Spleen (tissue), 11 donors: ENCODE data around the gene MYO1D. TPM values are rescaled to one million over a fixed set of nuclear protein-coding genes. Genes with fewer than 3 reads are reported as not detected.

Experiments used
- DNase-seq: peaks from one replicate; pipeline ENCODE4 v3.0.0-alpha.2; 2020
- H3K27ac ChIP-seq, 8 donors: fragments of 200-600 bp; sonication (generic) in 7 of 8; 1 replicate in 4 of 8; 2 replicates in 4 of 8; pipeline versions ENCODE4 v1.5.0 to v1.8.0; 2016 to 2021; ENCODE audit warnings: inconsistent platforms in 4 of 8, mild to moderate bottlenecking in 4 of 8, moderate library complexity in 1 of 8
- H3K27me3 ChIP-seq, 7 donors: fragments of 200-600 bp; sonication (generic) in 6 of 7; replicated peaks in 1 of 7; 1 replicate in 4 of 7; 2 replicates in 3 of 7; pipeline versions ENCODE4 v1.5.0 to v1.8.0; 2016 to 2021; ENCODE audit warnings: inconsistent platforms in 3 of 7, mild to moderate bottlenecking in 1 of 7
- H3K36me3 ChIP-seq, 6 donors: fragments of 200-600 bp; sonication (generic) in 5 of 6; 1 replicate in 4 of 6; 2 replicates in 2 of 6; pipeline versions ENCODE4 v1.5.0 to v1.8.0; 2016 to 2021; ENCODE audit warnings: inconsistent platforms in 2 of 6
- H3K4me1 ChIP-seq, 6 donors: fragments of 200-600 bp; sonication (generic) in 5 of 6; 1 replicate in 3 of 6; 2 replicates in 3 of 6; pipeline versions ENCODE4 v1.5.0 to v1.8.0; 2016 to 2021; ENCODE audit warnings: inconsistent platforms in 3 of 6
- H3K4me3 ChIP-seq, 8 donors: fragments of 200-600 bp; sonication (generic) in 7 of 8; 1 replicate in 4 of 8; 2 replicates in 4 of 8; pipeline versions ENCODE4 v1.5.0 to v1.8.0; 2016 to 2021; ENCODE audit warnings: inconsistent platforms in 4 of 8, mild to moderate bottlenecking in 4 of 8, moderate library complexity in 2 of 8
- H3K9me3 ChIP-seq, 8 donors: fragments of 200-600 bp; sonication (generic) in 7 of 8; 1 replicate in 4 of 8; 2 replicates in 4 of 8; pipeline versions ENCODE4 v1.5.0 to v1.8.0; 2016 to 2021; ENCODE audit warnings: inconsistent platforms in 4 of 8
- CTCF ChIP-seq, 11 experiments: fragments of 200-600 bp in 7 of 11; fragments of 450-650 bp in 4 of 11; sonication (generic) in 4 of 11; IDR thresholded peaks in 8 of 11; conservative IDR thresholded peaks in 3 of 11; 1 replicate in 7 of 11; 2 replicates in 4 of 11; pipeline versions ENCODE4 v1.4.0 to v1.8.0; 2016 to 2021; ENCODE audit warnings: antibody characterized with exemption in 11 of 11, inconsistent platforms in 4 of 11, mild to moderate bottlenecking in 1 of 11
- POLR2A ChIP-seq, 3 donors: fragments of 450-650 bp; IDR thresholded peaks; one replicate each; pipeline ENCODE4 v1.5.1; 2017; ENCODE audit warnings: antibody characterized with exemption in 3 of 3, mild to moderate bottlenecking in 1 of 3
- POLR2AphosphoS5 ChIP-seq, 3 donors: sonication (generic); formaldehyde crosslinking; IDR thresholded peaks; one replicate each; pipeline ENCODE4 v1.5.1; 2017; ENCODE audit warnings: antibody characterized with exemption in 3 of 3
- WGBS, 5 donors: extraction: QIAGEN DNeasy Blood & Tissue Kit in 3 of 5; methylation state at CpG; one replicate each; pipeline versions ENCODE4 v1.1.5 to v1.1.7; 2013 to 2018; 5-methylcytosine and 5-hydroxymethylcytosine counted together
- intact Hi-C: fragments of 100-400 bp; cut with DNase I; formaldehyde crosslinking; loops from one replicate; pipeline ENCODE4 v1.15.0; 2023; ENCODE audit warnings: low total_unique reads
- polyA plus RNA-seq, 3 donors: library from polyadenylated mRNA; stranded (reverse); fragments of 200-250 nt; gene quantifications; one replicate each; pipeline ENCODE4 v1.2.1, GENCODE V29; 2013
- total RNA-seq, 7 donors: library from RNA; depleted of rRNA in 3 of 7; stranded (reverse); fragments of >200 nt in 3 of 7; fragmentation: NEBNext Ultra II Directional in 4 of 7; extraction: Animal tissue kit (Norgen Biotek cat#: 25700) in 4 of 7; gene quantifications; one replicate each; pipeline versions ENCODE4 v1.1.0 to v1.2.1, GENCODE V29; 2016 to 2021
- donor health status: healthy with polysubstance abuse.
- donor health status: DM: no; HTN: no; CAD: no; lungs with moderate emphysema.
- donor health status: DM: no; HTN: no; CAD: no.
- donor health status: Bipolar disorder and iron deficiency.
- donor health status: healthy.
- donor health status: DM: no; HTN: no; CAD: no.
- donor health status: DM: yes; HTN: yes; CAD: no.

Gene MYO1D
- total and polyA plus RNA-seq, 10 donors: 2.3 to 36.4 (median 23.4) TPM

- 95 to 99% (median 96%) methylated on average over 4 of the region's 4 CpGs for WGBS, 5 donors
- TF ChIP-seq POLR2A (IDR thresholded peaks at IDR 0.05) (no peak), CTCF (IDR thresholded peaks at IDR 0.05 in 8 of 11, conservative IDR thresholded peaks at IDR 0.05 in 3 of 11) (no peak), POLR2AphosphoS5 (IDR thresholded peaks at IDR 0.05) (no peak)
- Histone ChIP-seq H3K27ac (no peak overlapping the region), H3K9me3 (no peaks in the 10 kb centered on the region), H3K36me3 (no peaks in the 10 kb centered on the region), H3K4me1 (peaks cover 0 to 18% (median 12%) of the 10 kb centered on the region in 6 donors), H3K27me3 (no peaks in the 10 kb centered on the region), H3K4me3 (no peak overlapping the region)
- intact Hi-C loops: no loop called here
- no peak for DNase-seq
Observed at GRCh38 chr17:32865141-32865540, 11.8 kb downstream of the MYO1D start.

- H3K27ac ChIP-seq: no peak overlapping the region
Observed at GRCh38 chr17:32863559-32863958, 13.4 kb downstream of the MYO1D start.

GRCh38 chr17:32862940-32863339, 14.0 kb downstream of the MYO1D start:
- 92 to 98% (median 95%) methylated on average over 2 of the region's 2 CpGs for WGBS, 5 donors
- intact Hi-C loops: no loop called here
- H3K27me3 ChIP-seq: no peaks in the 10 kb centered on the region
- no peaks in the 10 kb centered on the region for H3K36me3 ChIP-seq
- H3K4me1 ChIP-seq: no peaks in the 10 kb centered on the region
- no peak for TF ChIP-seq POLR2A (IDR thresholded peaks at IDR 0.05)
- no peak for TF ChIP-seq POLR2AphosphoS5 (IDR thresholded peaks at IDR 0.05)
- no peak for TF ChIP-seq CTCF (IDR thresholded peaks at IDR 0.05 in 8 of 11, conservative IDR thresholded peaks at IDR 0.05 in 3 of 11)
- no peak overlapping the region for H3K4me3 ChIP-seq
- H3K27ac ChIP-seq: no peak overlapping the region
- no peak for DNase-seq
- H3K9me3 ChIP-seq: no peaks in the 10 kb centered on the region

More at GRCh38 chr17:32863559-32863958, 13.4 kb downstream of the MYO1D start:
- DNase-seq: no peak
- Histone ChIP-seq H3K9me3 (no peaks in the 10 kb centered on the region), H3K27me3 (no peaks in the 10 kb centered on the region), H3K4me1 (peaks cover 0 to 3% (median 0%) of the 10 kb centered on the region in 6 donors), H3K36me3 (no peaks in the 10 kb centered on the region), H3K4me3 (no peak overlapping the region)
- intact Hi-C loops: no loop called here
- TF ChIP-seq POLR2AphosphoS5 (IDR thresholded peaks at IDR 0.05) (no peak), CTCF (IDR thresholded peaks at IDR 0.05 in 8 of 11, conservative IDR thresholded peaks at IDR 0.05 in 3 of 11) (no peak), POLR2A (IDR thresholded peaks at IDR 0.05) (no peak)
- 37 to 90% (median 78%) methylated on average over 1 of the region's 1 CpG for WGBS, 5 donors

GRCh38 chr17:32861981-32862380, 14.9 kb downstream of the MYO1D start:
- no peak overlapping the region for H3K27ac ChIP-seq
- H3K36me3 ChIP-seq: no peaks in the 10 kb centered on the region
- TF ChIP-seq POLR2AphosphoS5 (IDR thresholded peaks at IDR 0.05): no peak
- no peak for TF ChIP-seq POLR2A (IDR thresholded peaks at IDR 0.05)
- TF ChIP-seq CTCF (IDR thresholded peaks at IDR 0.05 in 8 of 11, conservative IDR thresholded peaks at IDR 0.05 in 3 of 11): no peak
- no peaks in the 10 kb centered on the region for H3K4me1 ChIP-seq
- intact Hi-C loops: no loop called here
- H3K27me3 ChIP-seq: no peaks in the 10 kb centered on the region
- DNase-seq: no peak
- 84 to 94% (median 88%) methylated on average over 4 of the region's 4 CpGs for whole genome bisulfite sequencing, 5 donors
- H3K9me3 ChIP-seq: no peaks in the 10 kb centered on the region
- H3K4me3 ChIP-seq: no peak overlapping the region
